Pancreas (tissue), 10 donors: ENCODE data around the gene SLC2A8. TPM values are rescaled to one million over a fixed set of nuclear protein-coding genes. Genes with fewer than 3 reads are reported as not detected.

ENCODE experiments used
- ATAC-seq, 4 donors: fragments of 200-7000 bp; cut with Tn5 transposase; one replicate each; pipeline versions ENCODE4 v1.8.0 to v1.9.1; 2020; ENCODE audit warnings: mild to moderate bottlenecking in 4 of 4, moderate library complexity in 4 of 4
- DNase-seq, 6 donors: peaks; one replicate each; pipeline ENCODE4 v3.0.0-alpha.2; 2020
- FAIRE-seq: peaks from 2 replicates; lab custom pipeline; 2012; peaks lifted over from hg19 to GRCh38; lab: Jason Lieb, UNC
- H3K27ac ChIP-seq, 4 donors: fragments of 200-600 bp; sonication (generic); 1 replicate in 3 of 4; 2 replicates in 1 of 4; pipeline versions ENCODE4 v1.5.0 to v1.8.0; 2020
- H3K27me3 ChIP-seq, 4 donors: fragments of 200-600 bp; one replicate each; pipeline ENCODE4 v1.8.0; 2021
- H3K36me3 ChIP-seq, 3 donors: fragments of 200-600 bp; sonication (generic) in 1 of 3; one replicate each; pipeline versions ENCODE4 v1.5.0 to v1.8.0; 2020 to 2021
- H3K4me1 ChIP-seq, 3 donors: fragments of 200-600 bp; one replicate each; pipeline ENCODE4 v1.8.0; 2021
- H3K4me3 ChIP-seq, 4 donors: fragments of 200-600 bp; sonication (generic) in 2 of 4; one replicate each; pipeline versions ENCODE4 v1.5.0 to v1.8.0; 2020 to 2021
- H3K9me3 ChIP-seq, 4 donors: fragments of 200-600 bp; one replicate each; pipeline ENCODE4 v1.8.0; 2021
- WGBS, 2 donors: extraction: QIAGEN DNeasy Blood & Tissue Kit; methylation state at CpG; one replicate each; pipeline ENCODE4 v1.1.7; 2013; 5-methylcytosine and 5-hydroxymethylcytosine counted together
- intact Hi-C, 3 donors: fragments of 100-400 bp; cut with DNase I; formaldehyde crosslinking; loops; one replicate each; pipeline versions ENCODE4 v1.11.1 to v1.14.2; 2022
- polyA plus RNA-seq, 2 donors: library from polyadenylated mRNA; stranded (reverse); fragments of 200-250 nt; gene quantifications; one replicate each; pipeline ENCODE4 v1.2.3, GENCODE V29; 2013
- total RNA-seq, 6 donors: library from RNA; stranded (reverse); fragmentation: NEBNext Ultra II Directional in 4 of 6; extraction: Animal tissue kit (Norgen Biotek cat#: 25700) in 4 of 6; gene quantifications; one replicate each; pipeline versions ENCODE4 v1.2.1 to v1.2.4, GENCODE V29; 2021 to 2023
- TF ChIP-seq, protein P1 (sequence below), 4 donors: fragments of 200-600 bp; sonication (generic) in 3 of 4; IDR thresholded peaks; one replicate each; pipeline versions ENCODE4 v1.5.0 to v1.8.0; 2021; ENCODE audit warnings: antibody characterized with exemption in 4 of 4
- donor health status: healthy with polysubstance abuse.
- donor health status: DM: no; HTN: no; CAD: no; lungs with moderate emphysema.
- donor health status: DM: no; HTN: no; CAD: no.
- donor health status: control.
- donor health status: control.
- donor health status: Bipolar disorder and iron deficiency.
- donor health status: DM: yes; HTN: yes; CAD: no.
- donor health status: DM: no; HTN: no; CAD: no.
- donor health status: DM: no; HTN: no; CAD: no.
- donor health status: DM: yes; HTN: yes; CAD: no.

The SLC2A8 gene
- total and polyA plus RNA-seq, 8 donors, result 5.5 to 18.9 (median 7.7) TPM

DNA sequence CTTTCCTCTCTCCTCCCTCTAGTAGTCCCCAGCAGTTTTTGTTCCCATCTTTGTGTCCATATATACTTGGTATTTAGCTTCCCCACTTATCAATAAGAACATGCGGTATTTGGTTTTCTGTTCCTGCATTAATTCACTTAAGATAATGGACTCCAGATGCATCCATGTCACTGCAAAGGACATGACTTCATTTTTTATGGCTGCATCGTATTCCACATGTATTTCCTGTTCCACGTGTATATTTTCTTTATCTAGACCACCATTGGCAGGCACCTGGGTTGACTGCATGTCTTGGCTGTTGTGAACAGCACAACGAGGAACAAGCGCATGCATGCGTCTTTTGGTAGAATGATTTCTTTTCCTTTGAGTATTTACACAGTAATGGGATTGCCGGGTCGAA, 33.4 kb downstream of the SLC2A8 start:
- FAIRE-seq (no peak), ATAC-seq (no peak), DNase-seq (no peak)
- intact Hi-C loops, result no loop called here
- peaks cover 0 to 4% (median 0%) of the 10 kb centered on the region in 3 donors for H3K4me1 ChIP-seq
- peaks cover 3 to 38% (median 13%) of the 10 kb centered on the region in 3 donors for H3K36me3 ChIP-seq
- WGBS, 2 donors, result 93 to 96% methylated on average over 8 of the region's 8 CpGs
- no peaks in the 10 kb centered on the region for H3K27me3 ChIP-seq
- no peak overlapping the region for H3K4me3 ChIP-seq
- no peaks in the 10 kb centered on the region for H3K9me3 ChIP-seq
- TF ChIP-seq, protein P1, sequence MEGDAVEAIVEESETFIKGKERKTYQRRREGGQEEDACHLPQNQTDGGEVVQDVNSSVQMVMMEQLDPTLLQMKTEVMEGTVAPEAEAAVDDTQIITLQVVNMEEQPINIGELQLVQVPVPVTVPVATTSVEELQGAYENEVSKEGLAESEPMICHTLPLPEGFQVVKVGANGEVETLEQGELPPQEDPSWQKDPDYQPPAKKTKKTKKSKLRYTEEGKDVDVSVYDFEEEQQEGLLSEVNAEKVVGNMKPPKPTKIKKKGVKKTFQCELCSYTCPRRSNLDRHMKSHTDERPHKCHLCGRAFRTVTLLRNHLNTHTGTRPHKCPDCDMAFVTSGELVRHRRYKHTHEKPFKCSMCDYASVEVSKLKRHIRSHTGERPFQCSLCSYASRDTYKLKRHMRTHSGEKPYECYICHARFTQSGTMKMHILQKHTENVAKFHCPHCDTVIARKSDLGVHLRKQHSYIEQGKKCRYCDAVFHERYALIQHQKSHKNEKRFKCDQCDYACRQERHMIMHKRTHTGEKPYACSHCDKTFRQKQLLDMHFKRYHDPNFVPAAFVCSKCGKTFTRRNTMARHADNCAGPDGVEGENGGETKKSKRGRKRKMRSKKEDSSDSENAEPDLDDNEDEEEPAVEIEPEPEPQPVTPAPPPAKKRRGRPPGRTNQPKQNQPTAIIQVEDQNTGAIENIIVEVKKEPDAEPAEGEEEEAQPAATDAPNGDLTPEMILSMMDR (IDR thresholded peaks at IDR 0.05), result no peak
- no peak overlapping the region for H3K27ac ChIP-seq

DNA sequence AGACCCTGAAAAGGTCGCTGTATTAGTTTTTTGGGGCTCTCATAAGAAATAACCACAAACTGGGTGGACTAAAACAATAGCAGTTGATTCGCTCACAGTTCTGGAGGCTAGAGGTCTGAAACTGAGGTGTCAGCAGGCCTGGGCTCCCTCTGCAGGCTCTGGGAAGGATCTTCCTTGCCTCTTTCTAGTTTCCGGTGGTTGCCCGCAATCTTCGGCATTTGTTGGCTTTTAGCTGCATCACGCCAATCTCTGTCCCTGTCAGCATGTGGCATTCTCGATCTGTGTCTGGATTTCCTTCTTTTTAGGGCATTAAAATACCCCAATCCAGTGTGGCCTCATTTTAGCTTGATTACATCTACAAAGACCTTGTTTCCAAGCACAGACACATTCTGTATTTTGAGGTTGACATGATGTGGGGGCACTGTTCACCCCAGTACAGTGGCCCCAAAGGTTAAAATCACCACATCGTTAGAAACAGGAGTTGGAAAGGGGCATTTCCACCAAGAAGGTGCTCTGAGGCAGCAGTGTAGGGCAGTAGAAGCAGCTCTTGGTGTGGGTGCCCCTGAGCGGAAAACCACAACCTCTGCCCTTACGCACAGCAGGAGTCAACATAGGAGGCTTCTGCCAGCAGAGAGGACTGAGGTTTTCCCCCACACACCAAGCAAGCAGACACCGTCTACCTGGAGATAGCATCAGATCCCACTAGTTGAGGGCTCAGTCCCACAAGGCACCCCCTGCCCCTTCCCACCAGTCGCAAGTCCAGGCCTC, 40.7 kb downstream of the SLC2A8 start:
- ATAC-seq, result no peak
- Histone ChIP-seq H3K36me3 (peaks cover 7 to 62% (median 41%) of the 10 kb centered on the region in 3 donors), H3K27ac (no peak overlapping the region), H3K27me3 (no peaks in the 10 kb centered on the region), H3K9me3 (no peaks in the 10 kb centered on the region), H3K4me1 (no peaks in the 10 kb centered on the region), H3K4me3 (no peak overlapping the region)
- no peak for FAIRE-seq
- intact Hi-C loops, result no loop called here
- TF ChIP-seq, protein P1 (IDR thresholded peaks at IDR 0.05), result no peak
- 83 to 88% methylated on average over 12 of the region's 12 CpGs for WGBS, 2 donors
- DNase-seq, result no peak

DNA sequence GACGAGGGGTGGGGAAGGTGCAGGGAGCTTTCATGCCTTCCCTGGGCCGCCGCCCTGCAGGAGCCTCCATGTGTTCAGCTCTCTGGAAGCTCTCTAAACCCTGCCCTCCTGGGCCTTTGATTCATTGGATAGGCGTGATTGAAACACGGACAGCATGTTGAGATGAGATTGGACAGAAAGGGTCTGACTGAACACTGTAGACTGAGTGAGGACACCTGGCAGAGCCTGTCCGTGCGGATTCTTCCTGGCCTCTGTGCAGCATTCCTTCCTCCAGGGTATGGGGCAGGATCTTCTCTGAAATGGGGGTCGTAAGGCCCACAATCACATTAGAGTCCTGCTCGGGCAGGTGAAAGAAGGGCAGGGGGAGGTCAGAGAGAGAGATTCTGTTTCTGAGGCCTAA, 41.4 kb downstream of the SLC2A8 start:
- no peak for ATAC-seq
- TF ChIP-seq, protein P1 (IDR thresholded peaks at IDR 0.05), result no peak
- 94 to 98% methylated on average over 9 of the region's 9 CpGs for WGBS, 2 donors
- H3K36me3 ChIP-seq, result peaks cover 7 to 58% (median 40%) of the 10 kb centered on the region in 3 donors
- DNase-seq, result no peak
- H3K27ac ChIP-seq, result no peak overlapping the region
- intact Hi-C loops, result no loop called here
- H3K4me3 ChIP-seq, result no peak overlapping the region
- no peaks in the 10 kb centered on the region for H3K27me3 ChIP-seq
- no peak for FAIRE-seq
- H3K9me3 ChIP-seq, result no peaks in the 10 kb centered on the region
- no peaks in the 10 kb centered on the region for H3K4me1 ChIP-seq

DNA sequence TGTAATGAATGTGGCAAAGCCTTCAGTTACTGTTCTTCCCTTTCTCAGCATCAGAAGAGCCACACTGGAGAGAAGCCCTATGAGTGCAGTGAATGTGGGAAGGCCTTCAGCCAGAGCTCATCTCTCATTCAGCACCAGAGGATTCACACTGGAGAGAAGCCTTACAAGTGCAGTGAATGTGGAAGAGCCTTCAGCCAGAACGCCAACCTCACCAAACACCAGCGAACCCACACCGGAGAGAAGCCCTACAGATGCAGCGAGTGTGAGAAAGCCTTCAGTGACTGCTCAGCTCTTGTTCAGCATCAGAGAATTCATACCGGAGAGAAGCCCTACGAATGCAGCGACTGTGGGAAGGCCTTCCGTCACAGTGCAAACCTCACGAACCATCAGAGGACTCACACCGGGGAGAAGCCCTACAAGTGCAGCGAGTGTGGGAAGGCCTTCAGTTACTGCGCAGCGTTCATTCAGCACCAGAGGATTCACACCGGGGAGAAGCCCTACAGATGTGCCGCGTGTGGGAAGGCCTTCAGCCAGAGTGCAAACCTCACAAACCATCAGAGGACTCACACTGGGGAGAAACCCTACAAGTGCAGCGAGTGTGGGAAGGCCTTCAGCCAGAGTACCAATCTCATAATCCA, 47.4 kb downstream of the SLC2A8 start:
- 93 to 95% methylated on average over 17 of the region's 17 CpGs for WGBS, 2 donors
- DNase-seq (no peak), ATAC-seq (no peak), FAIRE-seq (no peak)
- TF ChIP-seq, protein P1 (IDR thresholded peaks at IDR 0.05), result no peak
- Histone ChIP-seq H3K4me1 (peaks cover 0 to 8% (median 3%) of the 10 kb centered on the region in 3 donors), H3K9me3 (no peaks in the 10 kb centered on the region), H3K36me3 (peaks cover 12 to 46% (median 13%) of the 10 kb centered on the region in 3 donors), H3K27me3 (no peaks in the 10 kb centered on the region), H3K27ac (no peak overlapping the region), H3K4me3 (no peak overlapping the region)
- intact Hi-C loops, result no loop called here
